Measurements from ENCODE around the gene HDGFL3.
"Not testable (repeated sequence)": the region's sequence is repeated elsewhere in the genome, so short reads cannot be mapped to it uniquely, and the experiment has no call there.

DNA sequence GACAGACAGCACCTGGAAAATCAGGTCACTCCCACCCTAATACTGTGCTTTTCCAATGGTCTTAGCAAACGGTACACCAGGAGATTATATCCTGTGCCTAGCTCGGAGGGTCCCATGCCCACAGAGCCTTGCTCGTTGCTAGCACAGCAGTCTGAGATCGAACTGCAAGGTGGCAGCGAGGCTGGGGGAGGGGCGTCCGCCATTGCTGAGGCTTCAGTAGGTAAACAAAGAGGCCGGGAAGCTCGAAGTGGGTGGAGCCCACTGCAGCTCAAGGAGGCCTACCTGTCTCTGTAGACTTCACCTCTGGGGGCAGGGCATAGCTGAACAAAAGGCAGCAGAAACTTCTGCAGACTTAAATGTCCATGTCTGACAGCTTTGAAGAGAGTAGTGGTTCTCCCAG, 14.2 kb upstream of the HDGFL3 start:
- not testable (repeated sequence) for TF ChIP-seq BHLHE40 (IDR thresholded peaks at IDR 0.05; ENCODE audit: borderline replicate concordance); ELF4 (IDR thresholded peaks at IDR 0.05); FOXA1 (IDR thresholded peaks at IDR 0.05); ZNF384 (IDR thresholded peaks at IDR 0.05); FOXM1 (IDR thresholded peaks at IDR 0.05; ENCODE audit: borderline replicate concordance); HDGF (IDR thresholded peaks at IDR 0.05; ENCODE audit: borderline replicate concordance); LEF1 (IDR thresholded peaks at IDR 0.05; ENCODE audit: borderline replicate concordance); SP1 (IDR thresholded peaks at IDR 0.05); L3MBTL2 (conservative IDR thresholded peaks at IDR 0.05); CTBP1 (IDR thresholded peaks at IDR 0.05; ENCODE audit: borderline replicate concordance); SUZ12 (IDR thresholded peaks at IDR 0.05); ARNT (IDR thresholded peaks at IDR 0.05); NFRKB (IDR thresholded peaks at IDR 0.05); FOXK2 (IDR thresholded peaks at IDR 0.05)
